A673 (cell line): ENCODE measurements around the gene SORL1. TPM values are rescaled to one million over a fixed set of nuclear protein-coding genes. Genes with fewer than 3 reads are reported as not detected.

Experiments
- BruUV-seq: library from RNA; stranded (reverse); fragments of 400-500 nt; replicated peaks from 2 replicates; lab custom pipeline; 2021; lab: Mats Ljungman, UMichigan
- CTCF ChIA-PET: fragments of 300-600 bp; sonication (Branson Sonifier 250); formaldehyde crosslinking; loops from one replicate; lab custom pipeline; 2022; ENCODE audit warnings: antibody characterized with exemption; lab: Charles Lee
- POLR2A ChIA-PET: fragments of 300-600 bp; sonication (Branson Sonifier 250); formaldehyde crosslinking; loops from one replicate; lab custom pipeline; 2022; ENCODE audit warnings: antibody characterized with exemption; ENCODE audit not compliant: low non-redundant PET; lab: Charles Lee
- DNase-seq: peaks from one replicate; pipeline ENCODE4 v3.0.0-alpha.2; 2015; ENCODE audit warnings: low spot score
- H3K27ac ChIP-seq: fragments of 200-600 bp; sonication (generic); 2 replicates; pipeline ENCODE4 v1.5.1; 2016; ENCODE audit warnings: mixed run types, low read depth, mild to moderate bottlenecking, mixed read lengths, antibody characterized with exemption, low read length; ENCODE audit not compliant: poor library complexity, severe bottlenecking
- H3K27me3 ChIP-seq: fragments of 200-600 bp; sonication (generic); replicated peaks from 2 replicates; pipeline ENCODE4 v1.6.1; 2017; ENCODE audit warnings: mixed run types, low read depth, mild to moderate bottlenecking, mixed read lengths, antibody characterized with exemption, low read length; ENCODE audit not compliant: insufficient read depth, poor library complexity
- H3K36me3 ChIP-seq: fragments of 200-600 bp; sonication (generic); 2 replicates; pipeline ENCODE4 v1.6.1; 2016; ENCODE audit warnings: mixed run types, mild to moderate bottlenecking, mixed read lengths, antibody characterized with exemption, low read length; ENCODE audit not compliant: insufficient read depth, poor library complexity, severe bottlenecking
- H3K4me1 ChIP-seq: fragments of 200-600 bp; sonication (generic); 2 replicates; pipeline ENCODE4 v1.6.1; 2017; ENCODE audit warnings: mixed run types, mild to moderate bottlenecking, mixed read lengths, antibody characterized with exemption, low read length; ENCODE audit not compliant: insufficient read depth, poor library complexity, severe bottlenecking
- H3K4me3 ChIP-seq: fragments of 200-600 bp; sonication (generic); 2 replicates; pipeline ENCODE4 v1.5.1; 2016; ENCODE audit warnings: low read depth, mixed run types, mild to moderate bottlenecking, mixed read lengths, low read length; ENCODE audit not compliant: poor library complexity, severe bottlenecking
- H3K9me3 ChIP-seq: fragments of 200-600 bp; sonication (generic); 2 replicates; pipeline ENCODE4 v1.6.1; 2016; ENCODE audit warnings: mixed run types, low read depth, mild to moderate bottlenecking, mixed read lengths, antibody characterized with exemption, low read length; ENCODE audit not compliant: poor library complexity, severe bottlenecking
- CTCF ChIP-seq: fragments of 300-800, 200-600 bp; sonication (generic); conservative IDR thresholded peaks from 2 replicates; pipeline ENCODE4 v1.5.1; 2017; ENCODE audit warnings: low read depth, mild to moderate bottlenecking, antibody characterized with exemption, low read length, moderate library complexity, mixed read lengths
- EZH2 ChIP-seq: fragments of 200-600 bp; sonication (generic); IDR thresholded peaks from 2 replicates; pipeline ENCODE4 v1.6.1; 2017; ENCODE audit warnings: borderline replicate concordance, low read depth, mild to moderate bottlenecking, mixed read lengths, antibody characterized with exemption, low read length; ENCODE audit not compliant: poor library complexity, severe bottlenecking
- intact Hi-C: fragments of 100-400 bp; cut with micrococcal nuclease; formaldehyde crosslinking; loops from one replicate; pipeline ENCODE4 v1.10.0; 2022; ENCODE audit not compliant: unreplicated experiment
- total RNA-seq: library from RNA; stranded (reverse); gene quantifications from 2 replicates; pipeline ENCODE4 v1.2.3, GENCODE V29; 2021

SORL1 gene
- total RNA-seq, 1 experiment from 2014 or later, result 0.95 TPM

- Histone ChIP-seq H3K4me3 (no peak overlapping the region), H3K36me3 (no peaks in the 10 kb centered on the region), H3K27me3 (peaks cover 31% of the 10 kb centered on the region), H3K4me1 (no peaks in the 10 kb centered on the region), H3K9me3 (no peaks in the 10 kb centered on the region), H3K27ac (no peak overlapping the region)
- intact Hi-C loops, result no loop called here
- TF ChIP-seq CTCF, result no peak
- TF ChIP-seq EZH2, result no peak
- BruUV-seq, result no TSS peak
- DNase-seq, result no peak
- POLR2A ChIA-PET, result no interaction called here
- CTCF ChIA-PET, result no interaction called here
Measured at GRCh38 chr11:121553806-121554205, 101.7 kb downstream of the SORL1 start.

- CTCF ChIA-PET, result no interaction called here
- Histone ChIP-seq H3K4me1 (no peaks in the 10 kb centered on the region), H3K27ac (no peak overlapping the region), H3K27me3 (peaks cover 31% of the 10 kb centered on the region), H3K4me3 (no peak overlapping the region), H3K36me3 (no peaks in the 10 kb centered on the region), H3K9me3 (no peaks in the 10 kb centered on the region)
- no peak for TF ChIP-seq CTCF
- TF ChIP-seq EZH2, result no peak
- DNase-seq, result no peak
- POLR2A ChIA-PET, result no interaction called here
- intact Hi-C loops, result no loop called here
- no TSS peak for BruUV-seq
Measured at GRCh38 chr11:121554552-121554951, 102.4 kb downstream of the SORL1 start.

- no peaks in the 10 kb centered on the region for H3K4me1 ChIP-seq
- no peaks in the 10 kb centered on the region for H3K9me3 ChIP-seq
- ChIA-PET POLR2A (no interaction called here), CTCF (no interaction called here)
- H3K36me3 ChIP-seq, result no peaks in the 10 kb centered on the region
- no peak overlapping the region for H3K27ac ChIP-seq
- TF ChIP-seq EZH2, result no peak
- no peak for TF ChIP-seq CTCF
- no peak overlapping the region for H3K4me3 ChIP-seq
- no TSS peak for BruUV-seq
- intact Hi-C loops, result no loop called here
- DNase-seq, result no peak
- peaks cover 37% of the 10 kb centered on the region for H3K27me3 ChIP-seq
Measured at GRCh38 chr11:121555121-121555520, 103.0 kb downstream of the SORL1 start.
